Measurements from ENCODE around the gene CAMSAP1.

The CAMSAP1 gene

GRCh38 chr9:135857843-135858242, 49.5 kb downstream of the CAMSAP1 start:
- Histone ChIP-seq H3K23ac (ENCODE audit: low read depth, low read length, poor library complexity) (no peak overlapping the region), H3K4me1 (ENCODE audit: control insufficient read depth in 2 of 2, insufficient read depth in 1 of 2, low read depth in 1 of 2, low read length in 2 of 2) (no peaks in the 10 kb centered on the region), H3K18ac (ENCODE audit: low read length) (no peak overlapping the region), H3K79me1 (ENCODE audit: low read depth, low read length) (peaks cover 14% of the 10 kb centered on the region), H3K9ac (ENCODE audit: low read depth, low read length, poor library complexity) (no peak overlapping the region), H3K4me2 (ENCODE audit: insufficient read depth, low read length, poor library complexity, severe bottlenecking) (no peak overlapping the region), H2BK12ac (ENCODE audit: low read length) (no peak overlapping the region), H3K9me3 (replicated peaks in 1 of 2; ENCODE audit: control insufficient read depth in 2 of 2, insufficient read depth in 1 of 2, low read depth in 1 of 2, low read length in 2 of 2) (no peaks in the 10 kb centered on the region), H3K14ac (ENCODE audit: low read length) (no peak overlapping the region), H2BK15ac (ENCODE audit: low read length) (no peak overlapping the region), H4K91ac (ENCODE audit: low read depth, low read length, poor library complexity) (no peak overlapping the region), H3K27me3 (ENCODE audit: control insufficient read depth in 3 of 3, insufficient read depth in 3 of 3, low read depth in 1 of 3, low read length in 3 of 3) (no peaks in the 10 kb centered on the region), H3K4ac (ENCODE audit: low read length) (no peak overlapping the region), H3K27ac (replicated peaks; ENCODE audit: low read length) (no peak overlapping the region), H4K8ac (ENCODE audit: low read depth, low read length) (no peak overlapping the region), H2AK5ac (ENCODE audit: low read depth, low read length) (no peak overlapping the region), H2AFZ (ENCODE audit: low read length) (no peak overlapping the region), H3K36me3 (replicated peaks in 1 of 2; ENCODE audit: control insufficient read depth in 2 of 2, insufficient read depth in 2 of 2, low read length in 2 of 2) (peaks cover 31 to 92% of the 10 kb centered on the region in 2 donors), H2BK120ac (ENCODE audit: low read depth, low read length) (no peak overlapping the region), H3K4me3 (ENCODE audit: low read length in 2 of 2) (no peak overlapping the region), H2BK5ac (ENCODE audit: low read length) (no peak overlapping the region)
- WGBS, 2 donors (ENCODE audit: extremely low coverage in 2 of 2, insufficient read length in 2 of 2, insufficient replicate concordance in 1 of 2): no CpG with 5 or more reads among the region's 3 CpGs
- DNase-seq (ENCODE audit: low spot score): no peak

GRCh38 chr9:135857371-135857786, 50.0 kb downstream of the CAMSAP1 start:
- DNase-seq (ENCODE audit: low spot score): no peak
- no CpG with 5 or more reads among the region's 2 CpGs for WGBS, 2 donors (ENCODE audit: extremely low coverage in 2 of 2, insufficient read length in 2 of 2, insufficient replicate concordance in 1 of 2)

GRCh38 chr9:135851748-135852147, 55.6 kb downstream of the CAMSAP1 start:
- peaks cover 5 to 6% of the 10 kb centered on the region in 2 donors for H3K4me1 ChIP-seq (ENCODE audit: control insufficient read depth in 2 of 2, insufficient read depth in 1 of 2, low read depth in 1 of 2, low read length in 2 of 2)
- peak overlapping the region; percentile 45 for H3K23ac ChIP-seq (ENCODE audit: low read depth, low read length, poor library complexity)
- H4K91ac ChIP-seq (ENCODE audit: low read depth, low read length, poor library complexity): no peak overlapping the region
- no CpG with 5 or more reads among the region's 16 CpGs for WGBS, 2 donors (ENCODE audit: extremely low coverage in 2 of 2, insufficient read length in 2 of 2, insufficient replicate concordance in 1 of 2)
- no peak overlapping the region for H2BK15ac ChIP-seq (ENCODE audit: low read length)
- no peak overlapping the region for H2BK5ac ChIP-seq (ENCODE audit: low read length)
- H3K9ac ChIP-seq (ENCODE audit: low read depth, low read length, poor library complexity): peak overlapping the region; percentile 45
- DNase-seq (ENCODE audit: low spot score): no peak
- H3K18ac ChIP-seq (ENCODE audit: low read length): no peak overlapping the region
- peak overlapping the region in 1 of 2 donors; percentile 52 for H3K4me3 ChIP-seq (ENCODE audit: low read length in 2 of 2)
- H2AK5ac ChIP-seq (ENCODE audit: low read depth, low read length): no peak overlapping the region
- no peak overlapping the region for H2BK120ac ChIP-seq (ENCODE audit: low read depth, low read length)
- H2BK12ac ChIP-seq (ENCODE audit: low read length): no peak overlapping the region
- H3K79me1 ChIP-seq (ENCODE audit: low read depth, low read length): peaks cover 13% of the 10 kb centered on the region
- H3K36me3 ChIP-seq (replicated peaks in 1 of 2; ENCODE audit: control insufficient read depth in 2 of 2, insufficient read depth in 2 of 2, low read length in 2 of 2): peaks cover 22 to 87% of the 10 kb centered on the region in 2 donors
- H3K14ac ChIP-seq (ENCODE audit: low read length): peak overlapping the region; percentile 56
- no peak overlapping the region for H3K4me2 ChIP-seq (ENCODE audit: insufficient read depth, low read length, poor library complexity, severe bottlenecking)
- H3K27ac ChIP-seq (replicated peaks; ENCODE audit: low read length): no peak overlapping the region
- no peaks in the 10 kb centered on the region for H3K27me3 ChIP-seq (ENCODE audit: control insufficient read depth in 3 of 3, insufficient read depth in 3 of 3, low read depth in 1 of 3, low read length in 3 of 3)
- peaks cover 0 to 2% of the 10 kb centered on the region in 2 donors for H3K9me3 ChIP-seq (replicated peaks in 1 of 2; ENCODE audit: control insufficient read depth in 2 of 2, insufficient read depth in 1 of 2, low read depth in 1 of 2, low read length in 2 of 2)
- no peak overlapping the region for H2AFZ ChIP-seq (ENCODE audit: low read length)
- no peak overlapping the region for H4K8ac ChIP-seq (ENCODE audit: low read depth, low read length)
- H3K4ac ChIP-seq (ENCODE audit: low read length): no peak overlapping the region

More at GRCh38 chr9:135857371-135857786, 50.0 kb downstream of the CAMSAP1 start:
- H2BK15ac ChIP-seq (ENCODE audit: low read length): no peak overlapping the region
- H4K8ac ChIP-seq (ENCODE audit: low read depth, low read length): no peak overlapping the region
- no peak overlapping the region for H2BK120ac ChIP-seq (ENCODE audit: low read depth, low read length)
- no peak overlapping the region for H3K23ac ChIP-seq (ENCODE audit: low read depth, low read length, poor library complexity)
- peaks cover 10% of the 10 kb centered on the region for H3K79me1 ChIP-seq (ENCODE audit: low read depth, low read length)
- no peak overlapping the region for H2BK5ac ChIP-seq (ENCODE audit: low read length)
- H2AK5ac ChIP-seq (ENCODE audit: low read depth, low read length): no peak overlapping the region
- peaks cover 30 to 92% of the 10 kb centered on the region in 2 donors for H3K36me3 ChIP-seq (replicated peaks in 1 of 2; ENCODE audit: control insufficient read depth in 2 of 2, insufficient read depth in 2 of 2, low read length in 2 of 2)
- H2AFZ ChIP-seq (ENCODE audit: low read length): no peak overlapping the region
- H3K4me3 ChIP-seq (ENCODE audit: low read length in 2 of 2): no peak overlapping the region
- H3K4me2 ChIP-seq (ENCODE audit: insufficient read depth, low read length, poor library complexity, severe bottlenecking): no peak overlapping the region
- H3K4me1 ChIP-seq (ENCODE audit: control insufficient read depth in 2 of 2, insufficient read depth in 1 of 2, low read depth in 1 of 2, low read length in 2 of 2): no peaks in the 10 kb centered on the region
- H3K14ac ChIP-seq (ENCODE audit: low read length): no peak overlapping the region
- no peak overlapping the region for H3K27ac ChIP-seq (replicated peaks; ENCODE audit: low read length)
- no peaks in the 10 kb centered on the region for H3K9me3 ChIP-seq (replicated peaks in 1 of 2; ENCODE audit: control insufficient read depth in 2 of 2, insufficient read depth in 1 of 2, low read depth in 1 of 2, low read length in 2 of 2)
- no peak overlapping the region for H2BK12ac ChIP-seq (ENCODE audit: low read length)
- H3K27me3 ChIP-seq (ENCODE audit: control insufficient read depth in 3 of 3, insufficient read depth in 3 of 3, low read depth in 1 of 3, low read length in 3 of 3): no peaks in the 10 kb centered on the region
- H3K18ac ChIP-seq (ENCODE audit: low read length): no peak overlapping the region
- no peak overlapping the region for H3K4ac ChIP-seq (ENCODE audit: low read length)
- no peak overlapping the region for H4K91ac ChIP-seq (ENCODE audit: low read depth, low read length, poor library complexity)
- no peak overlapping the region for H3K9ac ChIP-seq (ENCODE audit: low read depth, low read length, poor library complexity)

- Histone ChIP-seq H2AK5ac (ENCODE audit: low read depth, low read length) (no peak overlapping the region), H3K27ac (replicated peaks; ENCODE audit: low read length) (no peak overlapping the region), H3K27me3 (ENCODE audit: control insufficient read depth in 3 of 3, insufficient read depth in 3 of 3, low read depth in 1 of 3, low read length in 3 of 3) (no peaks in the 10 kb centered on the region), H4K8ac (ENCODE audit: low read depth, low read length) (no peak overlapping the region), H2BK12ac (ENCODE audit: low read length) (no peak overlapping the region), H2BK5ac (ENCODE audit: low read length) (no peak overlapping the region), H3K23ac (ENCODE audit: low read depth, low read length, poor library complexity) (no peak overlapping the region), H3K4ac (ENCODE audit: low read length) (no peak overlapping the region), H3K36me3 (replicated peaks in 1 of 2; ENCODE audit: control insufficient read depth in 2 of 2, insufficient read depth in 2 of 2, low read length in 2 of 2) (peaks cover 18 to 83% of the 10 kb centered on the region in 2 donors), H3K9ac (ENCODE audit: low read depth, low read length, poor library complexity) (no peak overlapping the region), H3K79me1 (ENCODE audit: low read depth, low read length) (peaks cover 8% of the 10 kb centered on the region), H4K91ac (ENCODE audit: low read depth, low read length, poor library complexity) (no peak overlapping the region), H3K4me2 (ENCODE audit: insufficient read depth, low read length, poor library complexity, severe bottlenecking) (no peak overlapping the region), H3K18ac (ENCODE audit: low read length) (no peak overlapping the region), H2BK15ac (ENCODE audit: low read length) (no peak overlapping the region), H3K9me3 (replicated peaks in 1 of 2; ENCODE audit: control insufficient read depth in 2 of 2, insufficient read depth in 1 of 2, low read depth in 1 of 2, low read length in 2 of 2) (peaks cover 0 to 9% of the 10 kb centered on the region in 2 donors), H2BK120ac (ENCODE audit: low read depth, low read length) (no peak overlapping the region), H3K4me3 (ENCODE audit: low read length in 2 of 2) (no peak overlapping the region), H3K14ac (ENCODE audit: low read length) (no peak overlapping the region), H2AFZ (ENCODE audit: low read length) (no peak overlapping the region), H3K4me1 (ENCODE audit: control insufficient read depth in 2 of 2, insufficient read depth in 1 of 2, low read depth in 1 of 2, low read length in 2 of 2) (peaks cover 5 to 6% of the 10 kb centered on the region in 2 donors)
- no peak for DNase-seq (ENCODE audit: low spot score)
- WGBS, 2 donors (ENCODE audit: extremely low coverage in 2 of 2, insufficient read length in 2 of 2, insufficient replicate concordance in 1 of 2): no CpG with 5 or more reads among the region's 8 CpGs
Measured at GRCh38 chr9:135850737-135851136, 56.6 kb downstream of the CAMSAP1 start.
